Measurements from ENCODE around the gene DCST2. TPM values are rescaled to one million over a fixed set of nuclear protein-coding genes. Genes with fewer than 3 reads are reported as not detected.
A peak's percentile ranks its signal among the peaks of the same experiment; 100 is the strongest.

DCST2 gene
- total and polyA plus RNA-seq, 10 of the 15 experiments (the other 5 are each of a cell fraction or from before 2014, with no cell fraction given), result 0.33 to 0.41 (median 0.36) TPM; not detected in 7

GRCh38 chr1:155070721-155071569 lies 37.4 kb upstream of the DCST2 start (continued):
- peak; percentile 25; the same call in 1 of the 2 replicates for TF ChIP-seq MXI1 (IDR thresholded peaks at IDR 0.05; ENCODE audit: low read depth, low read length)
- peak; percentile 76 for TF ChIP-seq BMI1 (IDR thresholded peaks at IDR 0.05; ENCODE audit: borderline replicate concordance)
- no peak for TF ChIP-seq IRF3 (IDR thresholded peaks at IDR 0.05)
- no peak for TF ChIP-seq SUZ12 (IDR thresholded peaks at IDR 0.05; ENCODE audit: unreplicated experiment)
- TF ChIP-seq NR2C2 (IDR thresholded peaks at IDR 0.05; ENCODE audit: borderline replicate concordance, control insufficient read depth, insufficient read length, low read depth), result no peak
- no peak for TF ChIP-seq CUX1 (IDR thresholded peaks at IDR 0.05; ENCODE audit: insufficient replicate concordance, low read depth, low read length)
- peak; percentile 11; the same call in 1 of the 2 replicates for TF ChIP-seq IKZF1 (conservative IDR thresholded peaks at IDR 0.05)
- no peak for TF ChIP-seq PAX8 (IDR thresholded peaks at IDR 0.05)
- TF ChIP-seq FOXK2 (IDR thresholded peaks at IDR 0.05), result no peak
- no peak for TF ChIP-seq TCF7 (IDR thresholded peaks at IDR 0.05; ENCODE audit: borderline replicate concordance)
- TF ChIP-seq RB1 (IDR thresholded peaks at IDR 0.05; ENCODE audit: borderline replicate concordance), result no peak
- no peak for TF ChIP-seq SMARCA5 (IDR thresholded peaks at IDR 0.05)
- TF ChIP-seq ZBTB40 (IDR thresholded peaks at IDR 0.05; ENCODE audit: borderline replicate concordance), result no peak
- TF ChIP-seq USF1 (IDR thresholded peaks at IDR 0.05; ENCODE audit: borderline replicate concordance, extremely low read length, insufficient read depth, low read depth, low read length), result no peak
- no peak for TF ChIP-seq POU2F2 (IDR thresholded peaks at IDR 0.05; ENCODE audit: borderline replicate concordance, low read depth, low read length)
